K562 (cell line): ENCODE results near the gene TIMP1. TPM values are rescaled to one million over a fixed set of nuclear protein-coding genes. Genes with fewer than 3 reads are reported as not detected.
A peak's percentile ranks its signal among the peaks of the same experiment; 100 is the strongest.

Experiments
- ATF4 ChIP-seq: fragments of 450-650 bp; formaldehyde crosslinking; IDR thresholded peaks from 2 replicates; pipeline ENCODE4 v1.4.0; 2022; ENCODE audit warnings: mild to moderate bottlenecking, moderate library complexity
- BHLHE40 ChIP-seq: IDR thresholded peaks from 2 replicates; pipeline ENCODE4 v1.6.1; 2011; ENCODE audit warnings: low read length, improper control_type of control experiment
- CEBPG ChIP-seq, 3 experiments: fragments of 200-800 bp in 1 of 3; sonication (Bioruptor generic) in 1 of 3; sonication (generic) in 1 of 3; formaldehyde crosslinking in 1 of 3; IDR thresholded peaks in 2 of 3; conservative IDR thresholded peaks in 1 of 3; 2 replicates each; pipeline versions ENCODE4 v1.6.1 to v1.8.0; 2016 to 2022; ENCODE audit warnings: missing compliant biosample characterization in 2 of 3, missing genetic modification characterization in 2 of 3, mild to moderate bottlenecking in 1 of 3, missing genetic modification reagents in 1 of 3
- DIDO1 ChIP-seq: fragments of 450-650 bp; IDR thresholded peaks from 2 replicates; pipeline ENCODE4 v1.6.1; 2016; ENCODE audit warnings: low read depth, missing biosample characterization, missing genetic modification characterization
- DPF2 ChIP-seq: fragments of 450-650 bp; IDR thresholded peaks from 2 replicates; pipeline ENCODE4 v1.6.1; 2016
- E2F3 ChIP-seq: fragments of 250-450 bp; sonication (Bioruptor Pico); IDR thresholded peaks from 2 replicates; pipeline ENCODE4 v1.4.0; 2020; ENCODE audit warnings: mild to moderate bottlenecking
- FOSL1 ChIP-seq: fragments of 200-800 bp; sonication (Bioruptor generic); conservative IDR thresholded peaks from 2 replicates; pipeline ENCODE4 v1.6.1; 2016; ENCODE audit warnings: missing genetic modification characterization, missing compliant biosample characterization
- LCOR ChIP-seq: sonication (generic); formaldehyde crosslinking; IDR thresholded peaks from 2 replicates; pipeline ENCODE4 v1.8.0; 2022; ENCODE audit warnings: mild to moderate bottlenecking, missing genetic modification reagents
- NEUROD1 ChIP-seq: fragments of 150-350 bp; IDR thresholded peaks from 2 replicates; pipeline ENCODE4 v1.6.1; 2014; ENCODE audit warnings: borderline replicate concordance, low read length, low read depth; ENCODE audit not compliant: partially characterized antibody
- NR2C2 ChIP-seq, 2 experiments: fragments of 200-800 bp in 1 of 2; sonication (Bioruptor generic) in 1 of 2; sonication (generic) in 1 of 2; formaldehyde crosslinking in 1 of 2; IDR thresholded peaks; 2 replicates each; pipeline versions ENCODE4 v1.6.1 to v1.8.0; 2016 to 2022; ENCODE audit warnings: mild to moderate bottlenecking in 1 of 2, missing compliant biosample characterization in 1 of 2, missing genetic modification characterization in 1 of 2, missing genetic modification reagents in 1 of 2
- PKNOX1 ChIP-seq: fragments of 450-650 bp; IDR thresholded peaks from 2 replicates; pipeline ENCODE4 v1.6.1; 2016
- SMARCC2 ChIP-seq: fragments of 450-650 bp; IDR thresholded peaks from 2 replicates; pipeline ENCODE4 v1.6.1; 2017; ENCODE audit warnings: antibody characterized with exemption, moderate library complexity, mild to moderate bottlenecking, low read depth
- SNIP1 ChIP-seq: fragments of 450-650 bp; IDR thresholded peaks from 2 replicates; pipeline ENCODE4 v1.7.1; 2017; ENCODE audit warnings: low read depth, mild to moderate bottlenecking
- TRIM24 ChIP-seq, 2 experiments: fragments of 450-650 bp; IDR thresholded peaks; 2 replicates each; pipeline ENCODE4 v1.6.1; 2016
- ZNF318 ChIP-seq, 2 experiments: fragments of 450-650 bp; IDR thresholded peaks; 2 replicates each; pipeline ENCODE4 v1.6.1; 2016; ENCODE audit warnings: mild to moderate bottlenecking in 2 of 2, borderline replicate concordance in 1 of 2, low read depth in 1 of 2, moderate library complexity in 1 of 2
- ZNF766 ChIP-seq: fragments of 200-800 bp; sonication (Bioruptor generic); conservative IDR thresholded peaks from 2 replicates; pipeline ENCODE4 v1.6.1; 2016; ENCODE audit warnings: missing genetic modification characterization, missing compliant biosample characterization
- polyA plus RNA-seq, 8 experiments: library from polyadenylated mRNA; depleted of rRNA in 4 of 8; stranded (reverse) in 5 of 8; unstranded in 3 of 8; fragments of >200 nt; fragmentation: Nextera tagmentation in 2 of 8; fragmentation: Illumina TruSeq in 1 of 8; extraction: Ambion mirVana in 2 of 8; extraction: Trizol in 1 of 8; gene quantifications; 2 replicates each; pipeline versions ENCODE4 v1.2.1 to v1.2.3, GENCODE V29; 2011 to 2014; ENCODE audit warnings: inconsistent platforms in 1 of 8, missing spikeins in 1 of 8
- total RNA-seq, 7 experiments: library from RNA; depleted of rRNA in 6 of 7; stranded (reverse); fragments of >200 nt in 6 of 7; fragmentation: Illumina TruSeq in 2 of 7; extraction: Trizol in 2 of 7; gene quantifications; 2 replicates each; pipeline versions ENCODE4 v1.2.1 to v1.2.3, GENCODE V29; 2011 to 2021; ENCODE audit warnings: low replicate concordance in 1 of 7

The TIMP1 gene
- total and polyA plus RNA-seq, 9 of the 15 experiments (the other 6 are each of a cell fraction or from before 2014, with no cell fraction given): 115 to 699 (median 273) TPM

GRCh38 chrX:47563801-47564315 lies 18.4 kb upstream of the TIMP1 start (continued):
- TF ChIP-seq DPF2: peak; percentile 83
- TF ChIP-seq NR2C2 (CRISPR knock-in tag; IDR thresholded peaks at IDR 0.05): no peak
- TF ChIP-seq NR2C2 (tag; IDR thresholded peaks at IDR 0.05): peak; percentile 60; the same call in 1 of the 2 replicates
- TF ChIP-seq SMARCC2: peak; percentile 49; the same call in 1 of the 2 replicates
- peak; percentile 19; the same call in 1 of the 2 replicates for TF ChIP-seq ATF4 (CRISPR knock-in tag)
- peak; percentile 92 for TF ChIP-seq CEBPG (CRISPR knock-in tag; IDR thresholded peaks at IDR 0.05)
- TF ChIP-seq CEBPG (tag; conservative IDR thresholded peaks at IDR 0.05 in 1 of 2, IDR thresholded peaks at IDR 0.05 in 1 of 2): peak; percentile 32 to 96; a peak in 3 of 4 replicates
- TF ChIP-seq FOSL1: peak; percentile 97
- peak; percentile 57 for TF ChIP-seq NEUROD1
- 0 out of 2 replicates have a peak, but pooled peaks have one; percentile 27 for TF ChIP-seq PKNOX1
- TF ChIP-seq TRIM24 (IDR thresholded peaks at IDR 0.05): peak in 1 of 2 experiments; percentile 69; a peak in 1 of 4 replicates
- TF ChIP-seq SNIP1: no peak
- TF ChIP-seq BHLHE40: no peak
- TF ChIP-seq E2F3 (CRISPR knock-in tag): no peak
- no peak for TF ChIP-seq DIDO1 (tag)
- peak; percentile 30; the same call in 1 of the 2 replicates for TF ChIP-seq ZNF766 (CRISPR knock-in tag)
- 0 out of 2 replicates have a peak, but pooled peaks have one; percentile 56 for TF ChIP-seq LCOR (CRISPR knock-in tag)
- 0 out of 4 replicates have a peak, but pooled peaks of 1 of the 2 experiments have one; percentile 49 for TF ChIP-seq ZNF318 (IDR thresholded peaks at IDR 0.05; ENCODE audit: borderline replicate concordance in 1 of 2, low read depth in 1 of 2)
